ENCODE measurements around the gene PRR19.

The PRR19 gene

GRCh38 chr19:42273407-42274064 is 28.4 kb upstream of the PRR19 start:
- Histone ChIP-seq H3K27ac (ENCODE audit: low read length) (no peak overlapping the region), H2AFZ (ENCODE audit: low read depth, low read length) (no peak overlapping the region), H3K36me3 (replicated peaks; ENCODE audit: low read depth, low read length) (peaks cover 17% of the 10 kb centered on the region), H3K79me2 (ENCODE audit: low read length) (peaks cover 27% of the 10 kb centered on the region), H3K4me3 (ENCODE audit: low read length) (no peak overlapping the region), H3K9ac (ENCODE audit: low read length) (no peak overlapping the region), H4K20me1 (ENCODE audit: insufficient read depth, low read length) (no peaks in the 10 kb centered on the region), H3K9me3 (ENCODE audit: insufficient read depth, low read length) (no peaks in the 10 kb centered on the region), H3K4me2 (ENCODE audit: low read length) (no peak overlapping the region), H3K27me3 (ENCODE audit: low read depth, low read length) (no peaks in the 10 kb centered on the region), H3K4me1 (ENCODE audit: low read length) (peaks cover 28% of the 10 kb centered on the region)
- no peak for TF ChIP-seq EZH2phosphoT487 (IDR thresholded peaks at IDR 0.05; ENCODE audit: low read depth)
- TF ChIP-seq, protein P1, sequence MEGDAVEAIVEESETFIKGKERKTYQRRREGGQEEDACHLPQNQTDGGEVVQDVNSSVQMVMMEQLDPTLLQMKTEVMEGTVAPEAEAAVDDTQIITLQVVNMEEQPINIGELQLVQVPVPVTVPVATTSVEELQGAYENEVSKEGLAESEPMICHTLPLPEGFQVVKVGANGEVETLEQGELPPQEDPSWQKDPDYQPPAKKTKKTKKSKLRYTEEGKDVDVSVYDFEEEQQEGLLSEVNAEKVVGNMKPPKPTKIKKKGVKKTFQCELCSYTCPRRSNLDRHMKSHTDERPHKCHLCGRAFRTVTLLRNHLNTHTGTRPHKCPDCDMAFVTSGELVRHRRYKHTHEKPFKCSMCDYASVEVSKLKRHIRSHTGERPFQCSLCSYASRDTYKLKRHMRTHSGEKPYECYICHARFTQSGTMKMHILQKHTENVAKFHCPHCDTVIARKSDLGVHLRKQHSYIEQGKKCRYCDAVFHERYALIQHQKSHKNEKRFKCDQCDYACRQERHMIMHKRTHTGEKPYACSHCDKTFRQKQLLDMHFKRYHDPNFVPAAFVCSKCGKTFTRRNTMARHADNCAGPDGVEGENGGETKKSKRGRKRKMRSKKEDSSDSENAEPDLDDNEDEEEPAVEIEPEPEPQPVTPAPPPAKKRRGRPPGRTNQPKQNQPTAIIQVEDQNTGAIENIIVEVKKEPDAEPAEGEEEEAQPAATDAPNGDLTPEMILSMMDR (IDR thresholded peaks at IDR 0.05; ENCODE audit: low read depth, low read length), result no peak

DNA sequence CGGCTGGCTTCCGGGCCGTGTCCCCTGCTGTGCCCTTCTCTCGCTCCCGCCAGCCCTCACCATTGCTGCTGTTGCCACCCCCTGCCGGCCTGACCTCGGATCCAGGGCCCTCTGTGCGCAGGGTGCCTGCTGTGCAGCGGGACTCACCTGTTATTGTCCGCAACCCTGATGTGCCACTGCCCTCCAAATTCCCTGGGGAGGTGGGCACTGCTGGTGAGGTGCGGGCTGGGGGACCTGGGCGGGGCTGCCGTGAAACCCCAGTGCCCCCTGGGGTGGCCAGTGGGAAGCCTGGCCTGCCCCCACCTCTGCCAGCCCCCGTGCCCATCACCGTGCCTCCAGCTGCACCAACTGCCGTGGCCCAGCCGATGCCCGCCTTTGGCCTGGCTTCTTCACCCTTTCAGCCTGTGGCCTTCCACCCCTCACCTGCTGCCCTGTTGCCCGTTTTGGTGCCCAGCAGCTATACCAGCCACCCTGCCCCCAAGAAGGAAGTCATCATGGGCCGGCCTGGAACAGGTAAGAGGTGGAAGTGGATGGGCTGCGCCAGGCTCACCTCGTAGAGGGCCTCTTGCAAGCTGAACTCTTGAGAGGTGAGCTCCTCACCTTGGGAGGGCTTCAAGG is 27.8 kb upstream of the PRR19 start:
- Histone ChIP-seq H4K20me1 (ENCODE audit: insufficient read depth, low read length) (no peaks in the 10 kb centered on the region), H3K27me3 (ENCODE audit: low read depth, low read length) (no peaks in the 10 kb centered on the region), H3K4me2 (ENCODE audit: low read length) (no peak overlapping the region), H3K36me3 (replicated peaks; ENCODE audit: low read depth, low read length) (peaks cover 17% of the 10 kb centered on the region), H2AFZ (ENCODE audit: low read depth, low read length) (no peak overlapping the region), H3K4me3 (ENCODE audit: low read length) (no peak overlapping the region), H3K27ac (ENCODE audit: low read length) (no peak overlapping the region), H3K9me3 (ENCODE audit: insufficient read depth, low read length) (no peaks in the 10 kb centered on the region), H3K4me1 (ENCODE audit: low read length) (peaks cover 32% of the 10 kb centered on the region), H3K79me2 (ENCODE audit: low read length) (peaks cover 31% of the 10 kb centered on the region), H3K9ac (ENCODE audit: low read length) (no peak overlapping the region)
- TF ChIP-seq, protein P1 (IDR thresholded peaks at IDR 0.05; ENCODE audit: low read depth, low read length), result no peak
- no peak for TF ChIP-seq EZH2phosphoT487 (IDR thresholded peaks at IDR 0.05; ENCODE audit: low read depth)

- TF ChIP-seq, protein P1 (IDR thresholded peaks at IDR 0.05; ENCODE audit: low read depth, low read length), result no peak
- no peak overlapping the region for H2AFZ ChIP-seq (ENCODE audit: low read depth, low read length)
- H3K27me3 ChIP-seq (ENCODE audit: low read depth, low read length), result no peaks in the 10 kb centered on the region
- peaks cover 35% of the 10 kb centered on the region for H3K4me1 ChIP-seq (ENCODE audit: low read length)
- no peak overlapping the region for H3K27ac ChIP-seq (ENCODE audit: low read length)
- no peak overlapping the region for H3K9ac ChIP-seq (ENCODE audit: low read length)
- no peak overlapping the region for H3K4me3 ChIP-seq (ENCODE audit: low read length)
- H4K20me1 ChIP-seq (ENCODE audit: insufficient read depth, low read length), result no peaks in the 10 kb centered on the region
- H3K4me2 ChIP-seq (ENCODE audit: low read length), result no peak overlapping the region
- no peaks in the 10 kb centered on the region for H3K9me3 ChIP-seq (ENCODE audit: insufficient read depth, low read length)
- peaks cover 23% of the 10 kb centered on the region for H3K79me2 ChIP-seq (ENCODE audit: low read length)
- H3K36me3 ChIP-seq (replicated peaks; ENCODE audit: low read depth, low read length), result peaks cover 17% of the 10 kb centered on the region
Measured at GRCh38 chr19:42275103-42275502, 26.8 kb upstream of the PRR19 start.

DNA sequence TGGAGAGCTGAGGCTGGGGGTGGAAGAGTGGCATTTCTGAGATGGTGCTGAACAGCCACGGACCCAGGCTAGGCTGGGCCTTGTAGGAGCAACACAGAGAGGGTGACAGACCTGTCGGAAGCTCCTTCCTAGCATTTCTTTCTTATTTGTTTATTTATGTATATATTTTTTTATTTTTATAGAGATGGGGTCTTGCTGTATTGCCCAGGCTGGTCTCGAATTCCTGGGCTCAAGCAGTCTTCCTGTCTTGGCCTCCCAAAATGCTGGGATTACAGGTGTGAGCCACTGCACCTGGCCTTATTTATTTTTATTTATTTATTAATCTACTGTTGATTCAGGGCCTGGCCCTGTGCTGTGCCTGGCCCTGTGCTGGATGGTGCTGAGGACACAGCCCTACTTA is 26.4 kb upstream of the PRR19 start:
- Histone ChIP-seq H3K36me3 (replicated peaks; ENCODE audit: low read depth, low read length) (peaks cover 17% of the 10 kb centered on the region), H3K4me2 (ENCODE audit: low read length) (no peak overlapping the region), H3K9me3 (ENCODE audit: insufficient read depth, low read length) (no peaks in the 10 kb centered on the region), H3K79me2 (ENCODE audit: low read length) (peaks cover 19% of the 10 kb centered on the region), H2AFZ (ENCODE audit: low read depth, low read length) (no peak overlapping the region), H3K27ac (ENCODE audit: low read length) (no peak overlapping the region), H3K27me3 (ENCODE audit: low read depth, low read length) (no peaks in the 10 kb centered on the region), H4K20me1 (ENCODE audit: insufficient read depth, low read length) (no peaks in the 10 kb centered on the region), H3K9ac (ENCODE audit: low read length) (no peak overlapping the region), H3K4me1 (ENCODE audit: low read length) (peaks cover 32% of the 10 kb centered on the region), H3K4me3 (ENCODE audit: low read length) (no peak overlapping the region)
- TF ChIP-seq EZH2phosphoT487 (IDR thresholded peaks at IDR 0.05; ENCODE audit: low read depth), result no peak
- TF ChIP-seq, protein P1 (IDR thresholded peaks at IDR 0.05; ENCODE audit: low read depth, low read length), result no peak
